ENCODE data around the gene PSMC3. TPM values are rescaled to one million over a fixed set of nuclear protein-coding genes. Genes with fewer than 3 reads are reported as not detected.

Gene PSMC3
- total RNA-seq, 1 experiment from 2014 or later: 179 TPM

- H3K27me3 ChIP-seq (ENCODE audit: insufficient read depth, low read length): no peaks in the 10 kb centered on the region
- H4K91ac ChIP-seq (ENCODE audit: insufficient read length, low read depth, low read length): no peak overlapping the region
- no peak overlapping the region for H3K4ac ChIP-seq (ENCODE audit: low read depth, low read length)
- peaks cover 6% of the 10 kb centered on the region in 3 experiments; a peak in 4 of 7 replicates for H3K36me3 Mint-ChIP-seq (ENCODE audit: insufficient read depth in 1 of 3, low read depth in 3 of 3)
- no peak overlapping the region for H2BK120ac ChIP-seq (ENCODE audit: low read depth, low read length, poor library complexity, severe bottlenecking)
- H3K9ac ChIP-seq (ENCODE audit: extremely low read depth, insufficient read length, low read length): no peak overlapping the region
- DNase-seq: no peak
- H3K4me3 Mint-ChIP-seq: no peak overlapping the region
- H3T11ph ChIP-seq (ENCODE audit: low read length): no peak overlapping the region
- no peak overlapping the region for H2BK15ac ChIP-seq (ENCODE audit: low read depth, low read length)
- no peak overlapping the region for H2BK20ac ChIP-seq (ENCODE audit: low read depth, low read length, poor library complexity, severe bottlenecking)
- H3K23me2 ChIP-seq (ENCODE audit: insufficient read length, low read depth, low read length, poor library complexity, severe bottlenecking): peaks cover 5% of the 10 kb centered on the region
- H2AFZ ChIP-seq (ENCODE audit: low read length): no peak overlapping the region
- H3K4me1 ChIP-seq (ENCODE audit: insufficient read depth, low read length): no peaks in the 10 kb centered on the region
- peaks cover 0 to 3% of the 10 kb centered on the region in 2 experiments; a peak in 2 of 5 replicates for H3K9me3 Mint-ChIP-seq
- H3K4me1 Mint-ChIP-seq: peaks cover 3 to 6% of the 10 kb centered on the region in 2 experiments; a peak in 3 of 4 replicates
- H2AK5ac ChIP-seq (ENCODE audit: insufficient read length, low read length): no peak overlapping the region
- H3K14ac ChIP-seq (ENCODE audit: insufficient read depth, low read length): no peak overlapping the region
- H3K27me3 Mint-ChIP-seq (ENCODE audit: low read depth): no peaks in the 10 kb centered on the region
- H4K20me1 ChIP-seq (ENCODE audit: control insufficient read depth, insufficient read depth, insufficient read length): no peaks in the 10 kb centered on the region
- H3K4me2 ChIP-seq (ENCODE audit: insufficient read depth, insufficient read length, low read length): no peak overlapping the region
- H3K9me3 ChIP-seq (ENCODE audit: control insufficient read depth, low read depth, low read length): no peaks in the 10 kb centered on the region
- no peak overlapping the region for H2BK5ac ChIP-seq (ENCODE audit: insufficient read length, low read length)
- peaks cover under 1% of the 10 kb centered on the region for H3K79me1 ChIP-seq (ENCODE audit: insufficient read depth, low read depth, low read length, poor library complexity, severe bottlenecking)
- no peak overlapping the region for H3K27ac ChIP-seq (ENCODE audit: insufficient read length, low read depth, low read length)
- no peak overlapping the region for H2BK12ac ChIP-seq (ENCODE audit: insufficient read length, low read depth, low read length)
- no peak overlapping the region for H3K23ac ChIP-seq (ENCODE audit: insufficient read length, low read depth, low read length)
- H3K18ac ChIP-seq (ENCODE audit: insufficient read length, low read depth, low read length): no peak overlapping the region
- no peaks in the 10 kb centered on the region; the same call in 1 of the 2 replicates for H3K79me2 ChIP-seq (ENCODE audit: insufficient read depth, low read length)
- H4K5ac ChIP-seq (ENCODE audit: insufficient read length, low read depth, low read length): no peak overlapping the region
- no peak for TF ChIP-seq CTCF (conservative IDR thresholded peaks at IDR 0.05)
- no peak overlapping the region; a peak in 1 of 7 replicates for H3K27ac Mint-ChIP-seq
- no CpG with 5 or more reads among the region's 5 CpGs for WGBS (ENCODE audit: extremely low coverage, insufficient read length, low lambda C conversion rate)
- H4K8ac ChIP-seq (replicated peaks; ENCODE audit: insufficient read length, low read depth, low read length): no peak overlapping the region
- no peak overlapping the region for H3K56ac ChIP-seq (ENCODE audit: insufficient read length, low read depth, low read length)
Observed at GRCh38 chr11:47430524-47430923, 4.3 kb upstream of the PSMC3 start.
